HG02623 (cell line): ENCODE data around the gene UBE2E2.
A peak's percentile ranks its signal among the peaks of the same experiment; 100 is the strongest.

Experiments used
- ATAC-seq: cut with Tn5 transposase; IDR thresholded peaks from one replicate; pipeline ENCODE4 v1.9.1; 2021; ENCODE audit warnings: moderate library complexity; ENCODE audit not compliant: unreplicated experiment

UBE2E2 gene

GRCh38 chr3:23501201-23501802, 298.2 kb downstream of the UBE2E2 start:
- no peak for ATAC-seq

GRCh38 chr3:23508464-23508863, 305.3 kb downstream of the UBE2E2 start:
- ATAC-seq, result no peak

- ATAC-seq, result no peak
These were observed 315.3 kb downstream of the UBE2E2 start for GRCh38 chr3:23518441-23518840.

- peak; percentile 66 for ATAC-seq
These were observed 316.4 kb downstream of the UBE2E2 start for GRCh38 chr3:23519314-23520208.

GRCh38 chr3:23527326-23527725, 324.2 kb downstream of the UBE2E2 start:
- no peak for ATAC-seq

- no peak for ATAC-seq
These were observed 330.5 kb downstream of the UBE2E2 start for GRCh38 chr3:23533596-23533995.

GRCh38 chr3:23533996-23534395, 330.9 kb downstream of the UBE2E2 start:
- no peak for ATAC-seq

GRCh38 chr3:23537101-23537551, 334.0 kb downstream of the UBE2E2 start:
- ATAC-seq, result no peak

- no peak for ATAC-seq
These were observed 336.1 kb downstream of the UBE2E2 start for GRCh38 chr3:23539185-23539584.

GRCh38 chr3:23540600-23540999, 337.5 kb downstream of the UBE2E2 start:
- no peak for ATAC-seq

GRCh38 chr3:23542079-23542478, 339.0 kb downstream of the UBE2E2 start:
- no peak for ATAC-seq

GRCh38 chr3:23546181-23546580, 343.1 kb downstream of the UBE2E2 start:
- no peak for ATAC-seq

- no peak for ATAC-seq
These were observed 345.0 kb downstream of the UBE2E2 start for GRCh38 chr3:23547905-23548650.

GRCh38 chr3:23548706-23549105, 345.6 kb downstream of the UBE2E2 start:
- no peak for ATAC-seq

- no peak for ATAC-seq
These were observed 346.2 kb downstream of the UBE2E2 start for GRCh38 chr3:23549148-23549910.

GRCh38 chr3:23550402-23550801, 347.3 kb downstream of the UBE2E2 start:
- peak; percentile 83 for ATAC-seq

GRCh38 chr3:23552506-23552905, 349.4 kb downstream of the UBE2E2 start:
- ATAC-seq, result no peak

GRCh38 chr3:23553353-23553752, 350.2 kb downstream of the UBE2E2 start:
- peak; percentile 31 for ATAC-seq

- ATAC-seq, result no peak
These were observed 362.1 kb downstream of the UBE2E2 start for GRCh38 chr3:23565041-23565775.

- no peak for ATAC-seq
These were observed 363.4 kb downstream of the UBE2E2 start for GRCh38 chr3:23566499-23566898.
